ENCODE data around the gene MRPL58. TPM values are rescaled to one million over a fixed set of nuclear protein-coding genes. Genes with fewer than 3 reads are reported as not detected.
A peak's percentile ranks its signal among the peaks of the same experiment; 100 is the strongest.
"Not testable (repeated sequence)": the region's sequence is repeated elsewhere in the genome, so short reads cannot be mapped to it uniquely, and the experiment has no call there.

Gene MRPL58
- total RNA-seq, 6 experiments from 2014 or later: 39.2 to 50.6 (median 47.8) TPM

DNA sequence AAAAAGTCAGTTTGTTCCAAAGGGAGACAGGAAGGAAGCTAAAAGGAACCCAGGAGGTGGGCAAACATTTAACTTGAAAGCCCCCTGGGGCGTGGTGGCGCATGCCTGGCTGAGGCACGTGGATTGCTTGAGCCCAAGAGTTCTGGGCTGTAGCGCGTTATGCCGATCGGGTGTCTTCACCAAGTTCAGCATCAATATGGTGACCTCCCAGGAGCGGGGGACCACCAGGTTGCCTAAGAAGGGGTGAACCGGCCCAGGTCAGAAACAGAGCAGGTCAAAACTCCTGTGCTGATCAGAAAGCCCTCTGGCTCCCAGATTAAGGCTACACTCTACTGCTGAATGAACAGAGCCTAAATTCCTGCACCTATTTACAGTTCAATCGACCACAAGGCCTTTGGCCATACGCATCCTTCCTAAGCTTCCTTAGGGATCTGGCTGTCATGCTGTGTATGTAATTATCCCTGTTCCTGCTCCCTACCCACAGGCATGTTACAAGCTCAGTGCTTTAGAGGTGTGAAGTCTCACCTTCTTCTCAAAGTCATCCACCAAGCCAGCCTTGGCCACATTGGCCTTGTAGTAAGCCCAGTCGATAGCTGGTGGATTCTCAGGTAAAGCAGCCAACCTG is 29.3 kb downstream of the MRPL58 start:
- TF ChIP-seq, protein P1, sequence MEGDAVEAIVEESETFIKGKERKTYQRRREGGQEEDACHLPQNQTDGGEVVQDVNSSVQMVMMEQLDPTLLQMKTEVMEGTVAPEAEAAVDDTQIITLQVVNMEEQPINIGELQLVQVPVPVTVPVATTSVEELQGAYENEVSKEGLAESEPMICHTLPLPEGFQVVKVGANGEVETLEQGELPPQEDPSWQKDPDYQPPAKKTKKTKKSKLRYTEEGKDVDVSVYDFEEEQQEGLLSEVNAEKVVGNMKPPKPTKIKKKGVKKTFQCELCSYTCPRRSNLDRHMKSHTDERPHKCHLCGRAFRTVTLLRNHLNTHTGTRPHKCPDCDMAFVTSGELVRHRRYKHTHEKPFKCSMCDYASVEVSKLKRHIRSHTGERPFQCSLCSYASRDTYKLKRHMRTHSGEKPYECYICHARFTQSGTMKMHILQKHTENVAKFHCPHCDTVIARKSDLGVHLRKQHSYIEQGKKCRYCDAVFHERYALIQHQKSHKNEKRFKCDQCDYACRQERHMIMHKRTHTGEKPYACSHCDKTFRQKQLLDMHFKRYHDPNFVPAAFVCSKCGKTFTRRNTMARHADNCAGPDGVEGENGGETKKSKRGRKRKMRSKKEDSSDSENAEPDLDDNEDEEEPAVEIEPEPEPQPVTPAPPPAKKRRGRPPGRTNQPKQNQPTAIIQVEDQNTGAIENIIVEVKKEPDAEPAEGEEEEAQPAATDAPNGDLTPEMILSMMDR (IDR thresholded peaks at IDR 0.05): no peak
- DNase-seq: no peak
- Mint-ChIP-seq H3K27ac (no peak overlapping the region), H3K9me3 (no peaks in the 10 kb centered on the region), H3K36me3 (ENCODE audit: low read depth) (peaks cover 25% of the 10 kb centered on the region), H3K4me1 (ENCODE audit: low read depth) (peaks cover 22% of the 10 kb centered on the region), H3K4me3 (no peak overlapping the region), H3K27me3 (ENCODE audit: insufficient read depth) (no peaks in the 10 kb centered on the region; the same call in none of the 2 replicates)

DNA sequence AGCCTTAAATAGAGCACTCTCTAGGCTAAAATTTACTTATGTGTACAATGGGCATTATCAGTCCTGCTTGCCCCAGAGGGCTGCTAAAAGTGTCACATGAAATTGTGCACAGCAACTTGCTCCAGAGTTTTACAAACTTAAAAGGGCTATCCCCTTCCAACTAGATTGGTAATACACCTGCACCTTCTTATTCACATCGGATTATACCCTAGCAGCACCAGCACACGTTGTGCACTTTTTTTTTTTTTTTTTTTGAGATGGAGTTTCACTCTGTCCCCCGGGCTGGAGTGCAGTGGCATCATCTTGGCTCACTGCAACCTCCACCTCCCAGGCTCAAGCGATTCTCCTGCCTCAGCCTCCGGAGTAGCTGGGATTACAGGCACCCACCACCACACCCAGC is 31.3 kb downstream of the MRPL58 start:
- not testable (repeated sequence) for H3K27ac Mint-ChIP-seq; H3K9me3 Mint-ChIP-seq; H3K27me3 Mint-ChIP-seq (ENCODE audit: insufficient read depth); DNase-seq; H3K4me3 Mint-ChIP-seq
- Mint-ChIP-seq H3K4me1 (ENCODE audit: low read depth) (peaks cover 29% of the 10 kb centered on the region), H3K36me3 (ENCODE audit: low read depth) (peaks cover 16% of the 10 kb centered on the region)

DNA sequence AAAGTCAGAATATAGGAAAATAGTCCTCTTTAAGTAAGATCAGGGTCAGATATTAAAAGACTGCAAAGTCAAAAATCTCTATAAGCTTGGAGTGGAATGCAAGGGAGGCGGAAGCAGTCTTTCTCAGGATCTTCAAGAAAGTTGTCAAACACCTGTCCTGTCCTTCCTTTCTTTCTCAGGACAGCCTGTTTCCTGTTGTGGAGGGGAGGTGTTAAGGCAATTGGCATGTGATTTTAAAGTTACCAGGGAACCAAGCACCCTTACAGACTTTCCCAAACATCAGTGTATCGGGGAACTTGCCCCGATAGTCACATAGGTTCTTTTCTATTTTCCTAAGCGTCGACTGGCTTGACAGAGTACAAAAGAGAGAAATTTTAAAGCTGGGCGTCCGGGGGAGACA is 32.2 kb downstream of the MRPL58 start:
- Mint-ChIP-seq H3K27me3 (ENCODE audit: insufficient read depth) (peaks cover 3% of the 10 kb centered on the region), H3K4me3 (peak overlapping the region; percentile 57), H3K36me3 (ENCODE audit: low read depth) (peaks cover 11% of the 10 kb centered on the region), H3K9me3 (no peaks in the 10 kb centered on the region), H3K4me1 (ENCODE audit: low read depth) (peaks cover 34% of the 10 kb centered on the region), H3K27ac (no peak overlapping the region)
- TF ChIP-seq, protein P1 (IDR thresholded peaks at IDR 0.05): no peak
- no peak for DNase-seq

DNA sequence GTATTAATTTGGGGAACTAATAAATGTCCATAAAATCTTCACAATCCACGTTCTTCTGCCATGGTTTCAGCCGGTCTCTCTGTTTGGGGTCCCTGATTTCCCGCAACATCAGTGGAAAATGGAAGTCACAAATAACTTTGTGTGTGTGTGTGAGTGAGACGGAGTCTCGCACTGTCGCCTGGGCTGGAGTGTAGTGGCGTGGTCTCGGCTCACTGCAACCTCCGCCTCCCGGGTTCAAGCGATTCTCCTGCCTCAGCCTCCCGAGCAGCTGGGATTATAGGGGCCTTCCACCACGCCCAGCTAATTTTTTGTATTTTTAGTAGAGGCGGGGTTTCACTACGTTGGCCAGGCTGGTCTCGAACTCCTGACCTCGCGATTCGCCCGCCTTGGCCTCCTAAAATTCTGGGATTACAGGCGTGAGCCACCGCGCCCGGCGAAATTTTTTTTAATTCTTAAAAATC is 33.5 kb downstream of the MRPL58 start:
- H3K9me3 Mint-ChIP-seq; H3K36me3 Mint-ChIP-seq (ENCODE audit: low read depth); H3K27me3 Mint-ChIP-seq (ENCODE audit: insufficient read depth); DNase-seq: not testable (repeated sequence)
- H3K4me3 Mint-ChIP-seq: peak overlapping the region; percentile 98
- H3K27ac Mint-ChIP-seq: peak overlapping the region; percentile 97
- peaks cover 34% of the 10 kb centered on the region for H3K4me1 Mint-ChIP-seq (ENCODE audit: low read depth)

DNA sequence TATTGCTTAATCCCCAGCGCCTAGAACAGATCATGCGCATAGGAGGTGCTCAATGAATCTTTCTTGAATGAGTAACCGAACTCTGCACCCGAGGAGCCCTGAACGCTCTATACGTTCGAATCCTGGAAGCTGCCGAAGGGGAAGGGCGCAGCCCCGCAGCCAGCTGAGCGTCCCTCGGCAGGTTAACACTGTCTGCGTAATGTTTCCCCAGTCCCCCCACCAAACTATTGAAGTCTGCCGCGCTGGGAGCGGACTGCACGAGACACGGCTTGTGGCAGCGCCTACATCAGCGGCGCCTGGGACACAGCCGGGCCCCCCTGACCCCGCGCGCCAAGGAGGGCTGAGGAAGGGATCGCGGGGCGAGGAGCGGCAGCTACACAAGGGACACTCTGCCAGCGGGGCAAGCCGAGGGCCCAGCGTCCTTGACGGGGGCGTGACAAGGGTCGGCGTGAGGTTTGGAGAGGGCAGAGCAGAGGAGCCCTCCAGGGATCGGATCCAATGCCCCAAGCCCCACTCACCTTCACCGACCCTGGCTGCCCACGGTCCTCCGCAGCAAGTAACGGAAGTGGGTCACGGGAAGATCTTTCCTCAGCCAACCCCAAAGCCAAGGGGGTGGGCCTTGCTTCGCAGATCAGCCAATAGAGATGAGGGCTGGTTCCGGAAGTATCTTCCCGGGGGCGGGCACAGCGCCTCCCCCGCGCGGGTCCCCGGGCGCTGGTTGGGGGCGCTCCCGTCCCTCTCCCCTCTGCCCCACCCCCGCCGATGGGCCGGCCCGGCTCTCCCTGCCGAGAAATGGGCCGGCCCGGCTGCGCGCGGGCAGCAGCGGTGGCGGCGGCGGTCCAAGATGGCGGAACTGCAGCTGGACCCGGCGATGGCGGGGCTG is 34.2 kb downstream of the MRPL58 start, which contains the start of the genes ATP5PD and KCTD2:
TSS of gene ATP5PD (minus strand) at position 563 of the 883 bp plus-strand sequence. CDS start 4,319 bp downstream, outside the sequence.
TSS of gene KCTD2 (plus strand) at position 819 of the 883 bp plus-strand sequence. CDS start at position 845, 26 bp downstream.
- TF ChIP-seq, protein P1 (IDR thresholded peaks at IDR 0.05): peak; percentile 39; the same call in 1 of the 2 replicates
- H3K27me3 Mint-ChIP-seq (ENCODE audit: insufficient read depth): peaks cover 3% of the 10 kb centered on the region
- peak; percentile 95 for DNase-seq
- peaks cover 2% of the 10 kb centered on the region for H3K36me3 Mint-ChIP-seq (ENCODE audit: low read depth)
- H3K4me1 Mint-ChIP-seq (ENCODE audit: low read depth): peaks cover 34% of the 10 kb centered on the region
- peak within 1 kb of the TSS; percentile 98 for H3K4me3 Mint-ChIP-seq
- H3K9me3 Mint-ChIP-seq: no peaks in the 10 kb centered on the region
- H3K27ac Mint-ChIP-seq: peak within 1 kb of the TSS; percentile 97

DNA sequence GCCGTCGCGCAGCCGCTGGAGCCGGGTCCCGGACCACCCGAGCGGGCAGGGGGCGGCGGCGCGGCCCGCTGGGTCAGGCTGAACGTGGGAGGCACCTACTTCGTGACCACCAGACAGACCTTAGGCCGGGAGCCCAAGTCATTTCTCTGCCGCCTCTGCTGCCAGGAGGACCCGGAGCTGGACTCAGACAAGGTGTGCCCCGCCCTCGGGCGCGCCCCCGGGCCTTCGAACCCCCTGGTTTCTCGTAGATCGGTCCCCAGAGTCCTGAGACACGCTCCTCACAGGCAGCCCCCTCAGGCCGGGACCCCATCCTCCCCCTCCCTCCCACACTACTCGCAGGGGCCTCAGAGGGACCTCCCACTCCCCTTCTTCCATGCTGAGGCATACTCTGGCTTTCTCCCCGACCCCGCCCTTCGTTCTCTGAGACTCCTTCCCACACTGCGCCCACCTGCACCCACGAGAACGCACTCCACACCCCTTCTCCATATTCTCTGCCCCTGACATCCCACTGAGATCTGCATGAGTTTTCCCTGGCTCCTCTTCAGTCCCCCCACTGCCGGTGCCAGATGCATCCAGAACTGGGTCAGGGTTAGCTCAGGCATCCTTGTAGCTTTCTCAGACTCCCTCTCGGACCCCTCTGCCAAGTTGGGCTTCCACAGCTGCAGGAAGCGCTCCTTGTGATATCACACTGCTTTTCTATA is 35.1 kb downstream of the MRPL58 start:
- TF ChIP-seq, protein P1 (IDR thresholded peaks at IDR 0.05): no peak
- Mint-ChIP-seq H3K27ac (peak overlapping the region; percentile 44), H3K9me3 (no peaks in the 10 kb centered on the region), H3K27me3 (ENCODE audit: insufficient read depth) (peaks cover 3% of the 10 kb centered on the region), H3K36me3 (ENCODE audit: low read depth) (peaks cover 10% of the 10 kb centered on the region), H3K4me1 (ENCODE audit: low read depth) (peaks cover 34% of the 10 kb centered on the region), H3K4me3 (peak overlapping the region; percentile 94)
- no peak for DNase-seq
